IMR-90 (cell line): ENCODE results near the gene RCAN2. TPM values are rescaled to one million over a fixed set of nuclear protein-coding genes. Genes with fewer than 3 reads are reported as not detected.

Experiments
- ATAC-seq: fragments of 200-7000 bp; cut with Tn5 transposase; 2 replicates; pipeline ENCODE4 v1.9.1; 2020; ENCODE audit warnings: low read depth, mild to moderate bottlenecking, moderate library complexity
- BruUV-seq: library from RNA; stranded (reverse); fragments of 400-500 nt; replicated peaks from 2 replicates; lab custom pipeline; 2021; lab: Mats Ljungman, UMichigan
- CTCF ChIA-PET: fragments of 300-600 bp; formaldehyde crosslinking; extraction: SDS; loops from one replicate; lab custom pipeline; 2021; ENCODE audit warnings: antibody characterized with exemption; lab: Yijun Ruan, JAX
- POLR2A ChIA-PET: fragments of 300-600 bp; sonication (Branson Sonifier 250); formaldehyde crosslinking; loops from one replicate; lab custom pipeline; 2022; ENCODE audit warnings: antibody characterized with exemption; ENCODE audit not compliant: unreplicated experiment; lab: Charles Lee
- DNase-seq: peaks from one replicate; pipeline ENCODE4 v3.0.0; 2013
- H2AFZ ChIP-seq: replicated peaks from 2 replicates; pipeline ENCODE3; 2013; ENCODE audit warnings: low read length, mild to moderate bottlenecking; ENCODE audit not compliant: poor library complexity
- H2AK5ac ChIP-seq: 2 replicates; pipeline ENCODE4 v1.6.1; 2013; ENCODE audit warnings: low read depth, low read length, inconsistent platforms
- H2AK9ac ChIP-seq: replicated peaks from 2 replicates; pipeline ENCODE3; 2013; ENCODE audit warnings: mild to moderate bottlenecking, low read depth, low read length, moderate library complexity; ENCODE audit not compliant: poor library complexity
- H2BK120ac ChIP-seq: 2 replicates; pipeline ENCODE4 v1.6.1; 2013; ENCODE audit warnings: low read depth, low read length, inconsistent platforms
- H2BK15ac ChIP-seq: 3 replicates; pipeline ENCODE4 v1.6.1; 2013; ENCODE audit warnings: low read depth, low read length, inconsistent platforms
- H2BK20ac ChIP-seq: 2 replicates; pipeline ENCODE4 v1.6.1; 2013; ENCODE audit warnings: low read depth, mild to moderate bottlenecking, inconsistent platforms, low read length, moderate library complexity
- H2BK5ac ChIP-seq: 2 replicates; pipeline ENCODE4 v1.6.1; 2013; ENCODE audit warnings: mild to moderate bottlenecking, low read depth, low read length, inconsistent platforms; ENCODE audit not compliant: poor library complexity, severe bottlenecking
- H3K14ac ChIP-seq: replicated peaks from 2 replicates; pipeline ENCODE4 v1.6.1; 2013; ENCODE audit warnings: low read depth, low read length, inconsistent platforms
- H3K18ac ChIP-seq: 2 replicates; pipeline ENCODE4 v1.6.1; 2013; ENCODE audit warnings: low read depth, low read length, control low read depth
- H3K23ac ChIP-seq: 2 replicates; pipeline ENCODE4 v1.6.1; 2013; ENCODE audit warnings: low read depth, low read length, inconsistent platforms
- H3K27ac ChIP-seq: 2 replicates; pipeline ENCODE4 v1.5.1; 2013; ENCODE audit warnings: mild to moderate bottlenecking, control low read depth, low read length; ENCODE audit not compliant: insufficient read depth
- H3K27me3 ChIP-seq: 2 replicates; pipeline ENCODE4 v1.6.1; 2013; ENCODE audit warnings: low read length; ENCODE audit not compliant: control insufficient read depth, insufficient read depth
- H3K36me3 ChIP-seq: 2 replicates; pipeline ENCODE4 v1.6.1; 2013; ENCODE audit warnings: low read length, mixed read lengths; ENCODE audit not compliant: control insufficient read depth, insufficient read depth
- H3K4ac ChIP-seq: 2 replicates; pipeline ENCODE4 v1.6.1; 2013; ENCODE audit warnings: low read depth, low read length, inconsistent platforms
- H3K4me1 ChIP-seq: 2 replicates; pipeline ENCODE4 v1.6.1; 2013; ENCODE audit warnings: low read length, mixed read lengths; ENCODE audit not compliant: control insufficient read depth, insufficient read depth
- H3K4me2 ChIP-seq: 2 replicates; pipeline ENCODE4 v1.6.1; 2013; ENCODE audit warnings: low read depth, mild to moderate bottlenecking, control low read depth, low read length, moderate library complexity
- H3K4me3 ChIP-seq: 2 replicates; pipeline ENCODE4 v1.5.1; 2013; ENCODE audit warnings: low read depth, mild to moderate bottlenecking, control low read depth, low read length, moderate library complexity; ENCODE audit not compliant: insufficient read depth
- H3K56ac ChIP-seq: 2 replicates; pipeline ENCODE4 v1.6.1; 2013; ENCODE audit warnings: low read length, inconsistent platforms; ENCODE audit not compliant: insufficient read depth; ENCODE audit errors: extremely low read depth
- H3K79me1 ChIP-seq, 2 experiments: 2 replicates each; pipeline ENCODE4 v1.6.1; 2013; ENCODE audit warnings: low read length in 2 of 2, inconsistent platforms in 1 of 2, low read depth in 1 of 2
- H3K9ac ChIP-seq: 2 replicates; pipeline ENCODE4 v1.6.1; 2013; ENCODE audit warnings: low read depth, low read length, control low read depth
- H3K9me1 ChIP-seq: 2 replicates; pipeline ENCODE4 v1.6.1; 2013; ENCODE audit warnings: low read length, inconsistent platforms; ENCODE audit not compliant: insufficient read depth
- H3K9me3 ChIP-seq: 2 replicates; pipeline ENCODE4 v1.6.1; 2013; ENCODE audit warnings: low read length; ENCODE audit not compliant: control insufficient read depth, insufficient read depth
- H4K20me1 ChIP-seq: 2 replicates; pipeline ENCODE4 v1.6.1; 2013; ENCODE audit warnings: low read length, inconsistent platforms; ENCODE audit not compliant: insufficient read depth
- H4K5ac ChIP-seq: 2 replicates; pipeline ENCODE4 v1.6.1; 2013; ENCODE audit warnings: mild to moderate bottlenecking, low read depth, low read length, control low read depth
- H4K8ac ChIP-seq, 2 experiments: 2 replicates each; pipeline ENCODE4 v1.6.1; 2013; ENCODE audit warnings: low read depth in 2 of 2, low read length in 2 of 2, control low read depth in 1 of 2, inconsistent platforms in 1 of 2
- H4K91ac ChIP-seq: 2 replicates; pipeline ENCODE4 v1.6.1; 2013; ENCODE audit warnings: low read depth, low read length, inconsistent platforms; ENCODE audit not compliant: insufficient read depth
- BHLHE40 ChIP-seq: fragments of 150-350 bp; IDR thresholded peaks from 2 replicates; pipeline ENCODE4 v1.6.1; 2016; ENCODE audit warnings: mild to moderate bottlenecking, low read depth, low read length
- CEBPB ChIP-seq: IDR thresholded peaks from 2 replicates; pipeline ENCODE4 v1.6.1; 2012; ENCODE audit warnings: low read depth, low read length, improper control_type of control experiment
- CHD1 ChIP-seq: IDR thresholded peaks from 2 replicates; pipeline ENCODE4 v1.6.1; 2012; ENCODE audit warnings: low read depth, low read length, improper control_type of control experiment
- CTCF ChIP-seq: conservative IDR thresholded peaks from 2 replicates; pipeline ENCODE4 v1.5.1; 2012; ENCODE audit warnings: mild to moderate bottlenecking, low read depth, low read length, improper control_type of control experiment
- ELK1 ChIP-seq: fragments of 150-350 bp; IDR thresholded peaks from 2 replicates; pipeline ENCODE4 v1.6.1; 2016; ENCODE audit warnings: low read depth, mild to moderate bottlenecking, low read length, moderate library complexity, borderline replicate concordance
- FOS ChIP-seq: fragments of 150-350 bp; IDR thresholded peaks from 2 replicates; pipeline ENCODE4 v1.6.1; 2016; ENCODE audit warnings: low read depth, low read length
- MAFK ChIP-seq: IDR thresholded peaks from 2 replicates; pipeline ENCODE4 v1.6.1; 2012; ENCODE audit warnings: low read depth, low read length, improper control_type of control experiment
- MAZ ChIP-seq: IDR thresholded peaks from 2 replicates; pipeline ENCODE4 v1.6.1; 2012; ENCODE audit warnings: low read depth, mild to moderate bottlenecking, low read length, improper control_type of control experiment, moderate library complexity, borderline replicate concordance
- MXI1 ChIP-seq: IDR thresholded peaks from 2 replicates; pipeline ENCODE4 v1.6.1; 2012; ENCODE audit warnings: low read depth, mild to moderate bottlenecking, low read length, moderate library complexity, borderline replicate concordance
- NFE2L2 ChIP-seq: fragments of 150-350 bp; IDR thresholded peaks from 2 replicates; pipeline ENCODE4 v1.6.1; 2016; ENCODE audit warnings: low read depth, mild to moderate bottlenecking, low read length
- POLR2A ChIP-seq: IDR thresholded peaks from 2 replicates; pipeline ENCODE4 v1.6.1; 2012; ENCODE audit warnings: mild to moderate bottlenecking, low read depth, low read length
- RAD21 ChIP-seq: IDR thresholded peaks from 2 replicates; pipeline ENCODE4 v1.6.1; 2012; ENCODE audit warnings: low read length, improper control_type of control experiment
- RCOR1 ChIP-seq: IDR thresholded peaks from 2 replicates; pipeline ENCODE4 v1.6.1; 2012; ENCODE audit warnings: mild to moderate bottlenecking, low read length, improper control_type of control experiment; ENCODE audit not compliant: insufficient replicate concordance
- RFX5 ChIP-seq: IDR thresholded peaks from 2 replicates; pipeline ENCODE4 v1.8.0; 2012; ENCODE audit warnings: low read depth, mild to moderate bottlenecking, low read length, moderate library complexity
- SMC3 ChIP-seq: fragments of 150-350 bp; IDR thresholded peaks from 2 replicates; pipeline ENCODE4 v1.6.1; 2016; ENCODE audit warnings: low read depth, mild to moderate bottlenecking, antibody characterized with exemption, low read length, moderate library complexity
- USF2 ChIP-seq: fragments of 150-350 bp; IDR thresholded peaks from 2 replicates; pipeline ENCODE4 v1.6.1; 2017; ENCODE audit warnings: mild to moderate bottlenecking, antibody characterized with exemption, low read length, low read depth
- dilution Hi-C: fragments of 300-500 bp; cut with HindIII; formaldehyde crosslinking; loops from one replicate; pipeline ENCODE4 v1.14.3; 2018; ENCODE audit warnings: low sequenced_read_pairs; ENCODE audit not compliant: unreplicated experiment
- in situ Hi-C: fragments of 300-500 bp; cut with MboI; formaldehyde crosslinking; loops from 3 replicates; pipeline ENCODE4 v1.14.3; 2019; ENCODE audit warnings: low sequenced_read_pairs, inconsistent platforms, mixed read lengths
- intact Hi-C: fragments of 100-400 bp; cut with micrococcal nuclease; formaldehyde crosslinking; loops from 2 replicates; pipeline ENCODE4 v1.10.0; 2022
- polyA plus RNA-seq, 3 experiments: library from polyadenylated mRNA; depleted of rRNA; stranded (reverse); fragments of >200 nt; gene quantifications; 2 replicates each; pipeline ENCODE4 v1.2.3, GENCODE V29; 2012; ENCODE audit warnings: low replicate concordance in 1 of 3
- total RNA-seq: library from RNA; depleted of rRNA; stranded (reverse); fragments of >200 nt; gene quantifications from 2 replicates; pipeline ENCODE4 v1.2.3, GENCODE V29; 2012

Gene RCAN2
- total and polyA plus RNA-seq, 2 of the 4 experiments (the other 2 are of a cell fraction) = 1.3 to 1.8 TPM

GRCh38 chr6:46500382-46500781, 9.1 kb upstream of the RCAN2 start:
- dilution Hi-C loops (no loop called here), intact Hi-C loops (no loop called here), in situ Hi-C loops (no loop called here)
- no peak overlapping the region for H3K27ac ChIP-seq
- no peaks in the 10 kb centered on the region for H4K20me1 ChIP-seq
- H3K4ac ChIP-seq = no peak overlapping the region
- no peak overlapping the region for H4K91ac ChIP-seq
- no peak overlapping the region for H3K4me3 ChIP-seq
- H2BK5ac ChIP-seq = no peak overlapping the region
- H4K5ac ChIP-seq = no peak overlapping the region
- ChIA-PET CTCF (no interaction called here), POLR2A (no interaction called here)
- no TSS peak for BruUV-seq
- no peak overlapping the region for H3K14ac ChIP-seq
- no peak overlapping the region for H4K8ac ChIP-seq
- H3K9ac ChIP-seq = no peak overlapping the region
- H3K4me2 ChIP-seq = no peak overlapping the region
- H2AFZ ChIP-seq = no peak overlapping the region
- no peaks in the 10 kb centered on the region for H3K9me3 ChIP-seq
- no peak overlapping the region for H2BK120ac ChIP-seq
- no peak for DNase-seq
- no peaks in the 10 kb centered on the region for H3K79me1 ChIP-seq
- H3K18ac ChIP-seq = no peak overlapping the region
- H3K56ac ChIP-seq = no peak overlapping the region
- no peak overlapping the region for H2BK20ac ChIP-seq
- TF ChIP-seq RAD21 (no peak), RCOR1 (no peak), FOS (no peak), CHD1 (no peak), CEBPB (no peak), CTCF (no peak), POLR2A (no peak), RFX5 (no peak), SMC3 (no peak), USF2 (no peak), MAFK (no peak), MAZ (no peak), MXI1 (no peak), BHLHE40 (no peak), ELK1 (no peak), NFE2L2 (no peak)
- ATAC-seq = no peak
- no peak overlapping the region for H2BK15ac ChIP-seq
- H3K36me3 ChIP-seq = no peaks in the 10 kb centered on the region
- no peak overlapping the region for H3K23ac ChIP-seq
- H3K27me3 ChIP-seq = no peaks in the 10 kb centered on the region; the same call in 1 of the 2 replicates
- no peaks in the 10 kb centered on the region for H3K9me1 ChIP-seq
- no peak overlapping the region for H2AK5ac ChIP-seq
- no peaks in the 10 kb centered on the region for H3K4me1 ChIP-seq
- H2AK9ac ChIP-seq = no peak overlapping the region
